Ovary (tissue), 3 donors: ENCODE results near the gene SLC4A2.

ENCODE experiments used
- CTCF ChIP-seq, 3 donors: fragments of 450-650 bp in 2 of 3; fragments of 200-600 bp in 1 of 3; IDR thresholded peaks; one replicate each; pipeline versions ENCODE4 v1.5.1 to v1.8.0; 2016 to 2022; ENCODE audit warnings: antibody characterized with exemption in 3 of 3, mild to moderate bottlenecking in 1 of 3
- EP300 ChIP-seq: sonication (generic); formaldehyde crosslinking; IDR thresholded peaks from one replicate; pipeline ENCODE4 v1.6.1; 2017; ENCODE audit warnings: antibody characterized with exemption
- donor health status: DM: no; HTN: no; CAD: no.

- TF ChIP-seq CTCF (IDR thresholded peaks at IDR 0.05) (no peak), EP300 (no peak)
These were observed 19.4 kb upstream of the SLC4A2 start for GRCh38 chr7:151039850-151040548.
